D341Med (cell line): ENCODE measurements around the gene AKAP8.
A peak's percentile ranks its signal among the peaks of the same experiment; 100 is the strongest.
"Not testable (repeated sequence)": the region's sequence is repeated elsewhere in the genome, so short reads cannot be mapped to it uniquely, and the experiment has no call there.

Experiments
- DNase-seq: peaks from one replicate; pipeline ENCODE4 v3.0.0; 2012; ENCODE audit warnings: low spot score

AKAP8 gene

DNA sequence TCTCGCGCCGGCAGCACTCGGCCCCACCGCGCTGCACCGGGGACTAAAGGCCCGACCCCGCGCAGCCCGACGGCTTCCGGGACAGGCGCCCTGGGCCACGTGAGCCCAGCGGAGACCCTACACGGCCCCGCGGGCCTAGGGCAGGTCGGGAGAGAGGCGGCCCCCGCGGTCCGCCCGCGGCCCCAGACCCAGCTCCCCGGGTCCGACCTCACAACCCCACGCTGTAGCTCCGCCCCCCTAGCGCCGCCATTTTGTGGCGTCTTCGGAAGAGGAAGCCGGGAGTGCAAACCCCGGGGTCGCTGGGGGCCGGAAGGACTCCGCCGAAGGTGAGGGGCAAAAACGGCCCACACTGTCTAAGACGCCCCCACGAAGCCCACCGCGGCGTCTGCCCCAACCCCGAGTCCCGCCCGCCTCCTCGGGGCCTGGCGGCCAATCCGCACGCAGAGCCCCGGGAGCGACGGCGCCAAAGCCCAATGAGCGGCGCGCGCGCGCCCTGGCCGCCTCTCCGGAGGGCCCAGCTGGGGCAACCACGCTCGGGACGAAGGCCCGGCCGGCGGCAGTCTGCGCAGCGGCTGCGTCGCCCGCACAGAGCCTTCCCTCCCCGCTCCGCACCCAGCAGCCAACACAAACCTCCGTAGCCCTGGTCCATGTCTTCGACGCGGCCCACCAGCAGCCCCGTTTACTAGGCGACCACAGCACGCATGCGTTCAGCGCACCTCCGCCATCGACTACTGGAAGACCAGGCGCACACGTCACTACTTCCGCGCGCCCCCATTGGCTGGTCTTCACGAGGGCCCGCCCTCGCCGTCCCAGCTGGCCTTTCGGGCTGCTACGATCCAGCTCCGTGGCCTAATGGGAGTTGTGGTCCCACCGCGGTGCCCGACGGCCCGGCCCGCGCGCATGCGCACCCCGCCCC, at the start of gene AKAP8:
Gene AKAP8, minus strand, starts transcription at position 705 of the 916 bp plus-strand sequence. Its CDS starts 56 bp downstream, at position 649.
- peak; percentile 100 for DNase-seq

DNA sequence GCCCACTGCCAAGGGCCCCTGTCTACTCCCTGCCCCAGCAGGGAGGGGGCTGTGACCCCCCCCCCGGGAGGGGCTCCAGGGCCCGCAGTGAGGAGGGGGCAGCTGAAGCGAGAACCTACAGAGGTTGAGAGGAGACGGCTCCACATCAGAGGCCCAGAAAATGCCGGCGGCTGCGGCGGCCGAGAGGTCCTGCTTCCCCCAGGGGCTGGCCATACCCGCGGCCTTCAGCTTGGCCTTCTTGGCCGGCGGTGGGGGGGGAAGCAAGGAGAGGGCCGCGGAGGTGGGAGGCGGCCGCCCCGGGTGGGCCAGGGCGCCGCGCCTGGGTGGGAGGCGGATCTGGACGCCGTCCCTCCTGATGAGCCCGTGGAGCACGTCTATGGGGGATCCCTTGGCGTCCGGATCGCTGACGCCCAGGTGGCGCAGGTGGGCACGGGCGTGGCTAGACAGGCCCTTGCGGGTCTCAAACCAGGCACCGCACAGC, 48.4 kb upstream of the AKAP8 start:
- no peak for DNase-seq

DNA sequence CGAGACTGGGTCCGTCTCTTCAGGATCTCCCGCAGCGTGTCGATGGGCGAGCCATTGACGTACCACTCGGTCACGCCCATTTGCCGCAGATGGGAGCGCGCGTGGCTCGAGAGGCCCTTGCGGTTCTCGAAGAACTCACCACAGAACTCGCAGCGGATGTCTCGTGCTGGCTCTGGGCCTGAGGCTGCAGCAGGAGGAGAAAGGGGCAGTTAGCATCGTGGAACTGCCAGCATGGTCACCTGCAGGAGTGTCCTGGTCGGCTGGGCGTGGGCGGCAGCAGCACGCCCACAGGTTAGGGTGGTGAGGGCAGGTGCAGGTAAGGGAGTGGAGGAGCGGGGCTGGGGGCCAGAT, 47.7 kb upstream of the AKAP8 start:
- DNase-seq = no peak

DNA sequence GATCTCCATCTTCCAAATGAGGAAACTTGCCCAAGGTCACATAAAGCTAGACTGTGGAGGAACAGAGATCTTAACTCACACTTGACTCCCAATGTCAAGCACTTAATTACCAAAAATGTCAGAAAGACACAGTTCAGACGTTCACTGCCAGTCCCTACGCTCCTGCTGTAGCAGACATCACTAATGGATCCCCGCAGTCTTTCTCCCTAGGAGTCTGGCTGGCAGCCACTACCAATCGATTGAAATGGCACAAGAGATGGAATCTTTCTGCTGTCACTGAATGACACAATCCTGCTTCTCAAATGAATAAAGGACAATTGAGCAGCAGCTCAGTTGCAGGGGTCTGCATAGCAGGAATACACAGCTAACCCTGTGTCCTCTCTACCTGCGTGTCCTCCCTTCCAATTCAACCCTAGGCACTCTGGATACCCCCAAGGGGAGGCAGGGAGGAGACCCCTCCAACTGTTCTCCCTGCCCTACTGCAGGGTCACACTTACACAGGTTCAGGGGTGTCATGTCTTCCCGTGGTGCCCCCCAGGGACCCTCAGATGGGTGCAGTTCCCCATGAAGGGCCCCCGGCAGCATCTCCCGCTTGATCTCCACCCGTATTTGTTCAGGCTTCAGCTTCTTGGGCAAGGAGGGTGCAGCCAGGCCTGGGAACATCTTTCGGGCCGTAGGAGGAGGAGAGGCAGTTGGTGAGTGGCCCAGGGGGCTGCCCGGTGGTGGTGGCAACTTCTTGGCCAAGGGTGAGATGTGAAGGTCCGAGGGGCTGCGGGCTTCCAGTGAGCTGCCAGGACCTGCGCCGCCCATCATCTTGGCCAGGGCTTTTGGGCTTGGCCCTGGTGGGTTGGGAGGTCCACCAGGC, 47.1 kb upstream of the AKAP8 start:
- no peak for DNase-seq

DNA sequence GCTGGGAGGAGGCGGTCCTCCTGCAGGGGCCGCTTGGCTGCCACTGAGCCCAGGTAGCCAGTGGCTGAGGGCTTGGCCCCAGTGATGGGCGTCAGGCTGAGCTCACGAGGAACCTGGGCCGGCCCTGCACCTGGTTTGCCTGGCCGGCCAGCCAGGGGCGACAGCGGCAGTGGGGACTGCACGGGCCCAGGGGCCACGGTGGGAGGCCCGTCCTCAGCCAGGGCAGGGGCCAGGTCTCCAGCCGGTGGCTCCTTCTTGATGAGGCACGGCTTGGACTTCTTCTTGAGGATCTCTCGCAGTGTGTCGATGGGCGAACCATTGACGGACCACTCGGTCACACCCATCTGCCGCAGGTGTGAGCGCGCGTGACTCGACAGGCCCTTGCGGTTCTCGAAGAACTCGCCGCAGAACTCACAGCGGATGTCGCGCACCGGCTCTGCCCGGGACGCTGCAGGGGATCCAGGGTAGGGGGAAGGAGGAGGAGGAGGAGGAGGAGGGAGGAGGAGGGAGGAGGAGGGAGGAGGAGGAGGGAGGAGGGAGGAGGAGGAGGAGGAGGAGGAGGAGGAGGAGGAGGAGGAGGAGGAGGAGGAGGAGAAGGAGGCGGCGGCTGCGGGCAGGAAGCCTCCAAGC, 45.8 kb upstream of the AKAP8 start:
- no peak for DNase-seq

DNA sequence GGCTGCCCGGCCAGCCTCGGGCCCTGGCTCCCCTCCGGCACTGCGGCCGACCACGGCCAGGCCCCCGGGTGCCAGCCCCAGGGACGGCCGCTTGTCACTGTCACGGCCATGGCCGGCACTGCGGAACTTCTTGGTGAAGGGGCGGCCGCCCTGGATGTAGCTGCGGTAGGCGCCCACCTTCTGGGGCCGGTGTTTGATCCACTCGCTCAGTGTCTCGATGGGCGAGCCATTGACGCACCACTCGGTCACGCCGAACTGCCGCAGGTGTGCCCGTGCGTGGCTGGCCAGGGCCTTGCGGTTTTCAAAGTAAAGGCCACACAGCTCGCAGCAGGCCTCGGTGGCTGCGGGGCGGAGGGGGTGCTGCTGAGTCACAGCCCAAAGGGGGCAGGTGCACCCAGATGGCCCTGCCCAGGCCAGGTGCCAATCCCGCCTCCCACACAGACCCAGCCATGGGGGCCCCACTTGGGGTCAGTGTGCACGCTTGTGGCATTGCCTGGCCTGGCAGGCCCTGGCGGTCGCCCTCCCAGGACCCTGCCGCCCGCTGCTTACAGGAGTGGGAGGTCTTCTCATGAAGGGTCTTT, 45.2 kb upstream of the AKAP8 start:
- no peak for DNase-seq

- DNase-seq = no peak
Observed at GRCh38 chr19:15424121-15424520, 44.5 kb upstream of the AKAP8 start.

GRCh38 chr19:15423130-15423529, 43.5 kb upstream of the AKAP8 start:
- no peak for DNase-seq

- DNase-seq = no peak
Observed at GRCh38 chr19:15422296-15423075, 42.9 kb upstream of the AKAP8 start.

DNA sequence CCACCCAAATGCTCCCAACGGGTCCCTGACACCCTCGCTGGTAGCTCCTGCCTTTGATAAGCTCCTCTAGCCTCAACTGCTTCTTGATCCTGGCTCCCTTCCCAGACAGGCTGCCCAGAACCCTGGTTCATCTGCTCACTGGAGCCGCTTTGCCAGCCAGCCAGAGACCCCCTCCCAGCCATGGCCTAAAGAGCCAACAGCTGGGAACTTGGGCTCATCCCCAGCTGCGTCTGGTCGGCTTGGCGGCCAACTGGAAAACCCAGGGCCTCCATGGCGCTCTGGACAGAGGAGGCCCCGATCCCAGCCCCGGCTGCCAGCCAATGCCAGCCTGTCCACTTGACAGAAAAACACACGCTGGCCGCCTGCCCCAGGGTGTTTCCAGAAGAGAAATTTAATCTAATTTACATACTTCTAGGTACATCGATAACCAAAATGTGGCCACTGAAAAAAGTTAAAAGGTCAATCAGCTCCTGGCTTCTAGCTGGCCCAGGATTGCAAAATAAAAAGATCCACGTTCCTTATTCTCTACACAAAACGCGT, 42.2 kb upstream of the AKAP8 start:
- DNase-seq = peak; percentile 82

GRCh38 chr19:15421136-15421695, 41.6 kb upstream of the AKAP8 start:
- no peak for DNase-seq

DNA sequence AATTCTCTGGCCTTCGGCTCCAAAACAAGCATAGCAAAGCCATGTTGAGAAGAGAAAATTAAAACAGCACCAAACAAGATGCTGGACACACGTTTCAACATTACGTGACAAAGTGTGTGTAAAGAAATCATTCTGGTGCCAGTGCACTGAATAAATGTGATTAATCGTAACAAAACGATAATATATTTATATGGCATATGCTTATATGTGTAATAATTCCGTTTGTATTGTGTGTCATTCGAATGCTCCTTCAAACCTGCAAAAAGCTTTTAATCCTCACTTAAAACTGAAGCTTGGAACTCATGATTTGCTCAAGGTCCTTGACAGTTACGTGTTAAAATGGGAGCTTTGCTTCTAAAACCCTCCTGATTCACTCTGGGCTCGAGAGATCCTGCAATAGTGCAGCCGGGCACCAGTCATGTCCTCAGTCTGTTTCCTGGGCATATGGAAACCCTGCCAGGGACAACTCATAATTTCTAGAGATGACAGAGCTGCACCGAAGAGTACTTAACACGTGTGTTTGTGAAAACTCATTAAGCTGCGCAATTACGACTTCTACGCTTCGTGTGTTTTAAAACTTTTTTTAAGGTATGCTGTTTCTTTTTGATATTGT, 39.9 kb upstream of the AKAP8 start:
- no peak for DNase-seq

DNA sequence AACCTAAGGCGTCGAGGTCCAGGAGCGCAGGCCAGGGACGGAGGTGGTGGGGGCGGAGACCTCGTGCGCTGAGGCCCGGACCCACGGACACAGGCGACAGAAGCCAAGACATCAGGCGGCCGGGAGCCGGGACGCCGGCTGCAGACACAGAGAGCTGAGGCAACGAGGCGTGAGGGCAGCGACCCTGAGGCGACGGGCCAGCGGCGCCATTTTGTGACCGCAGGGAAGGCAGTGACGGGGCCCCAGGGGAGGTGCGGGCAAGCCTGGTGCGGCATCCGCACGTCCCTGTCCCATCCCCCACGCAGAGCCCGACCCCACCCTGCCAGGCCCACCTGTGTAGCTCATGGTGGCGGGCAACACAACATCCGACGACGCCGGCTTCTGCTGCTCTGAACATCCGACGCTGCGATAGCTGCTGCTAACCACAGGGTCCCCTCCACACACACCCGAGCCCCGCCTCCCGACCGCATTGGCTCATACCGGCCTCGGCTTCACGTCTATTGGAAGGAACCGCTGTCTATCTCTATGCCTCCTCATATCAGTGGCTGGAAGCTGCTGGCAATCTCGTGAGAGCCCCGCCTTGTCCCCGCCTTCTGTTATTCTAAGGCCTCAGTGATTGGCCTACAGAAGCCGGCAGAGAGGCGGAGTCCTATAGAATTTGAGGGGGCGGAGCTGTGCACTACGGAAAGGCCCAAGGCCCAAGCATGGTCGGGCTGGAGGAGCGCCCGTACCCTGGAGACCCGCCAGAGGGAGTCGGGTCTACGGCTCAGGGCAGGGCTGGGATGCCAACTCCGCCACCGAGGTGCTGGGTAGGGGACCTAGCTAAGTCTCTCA, 39.2 kb upstream of the AKAP8 start, which contains the start of gene AKAP8L:
Gene AKAP8L, minus strand, starts transcription at position 410 of the 834 bp plus-strand sequence. Its CDS starts 65 bp downstream, at position 345.
- DNase-seq = peak; percentile 95

GRCh38 chr19:15418231-15418578, 38.6 kb upstream of the AKAP8 start:
- peak; percentile 72 for DNase-seq

DNA sequence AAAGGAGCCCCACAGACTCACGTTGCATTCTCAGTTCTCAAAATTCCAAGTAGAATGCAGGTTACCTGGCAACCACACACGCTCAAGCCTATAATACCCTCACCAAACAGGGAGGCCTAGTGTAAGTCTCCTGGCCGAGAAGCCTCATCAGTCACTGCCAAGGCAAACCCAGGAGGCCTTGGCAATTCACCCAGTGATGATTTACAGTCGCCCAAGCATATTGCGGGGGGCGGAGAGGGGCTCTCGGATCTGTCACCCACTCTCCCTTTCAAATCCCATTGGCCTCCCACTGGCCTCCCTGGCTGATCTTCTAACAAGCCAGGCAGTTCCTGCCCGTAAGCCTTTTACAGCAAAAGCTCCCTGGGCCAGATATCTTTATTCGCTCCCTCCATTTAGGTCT, 38.1 kb upstream of the AKAP8 start:
- no peak for DNase-seq

GRCh38 chr19:15412832-15413231, 33.2 kb upstream of the AKAP8 start:
- peak; percentile 24 for DNase-seq

DNA sequence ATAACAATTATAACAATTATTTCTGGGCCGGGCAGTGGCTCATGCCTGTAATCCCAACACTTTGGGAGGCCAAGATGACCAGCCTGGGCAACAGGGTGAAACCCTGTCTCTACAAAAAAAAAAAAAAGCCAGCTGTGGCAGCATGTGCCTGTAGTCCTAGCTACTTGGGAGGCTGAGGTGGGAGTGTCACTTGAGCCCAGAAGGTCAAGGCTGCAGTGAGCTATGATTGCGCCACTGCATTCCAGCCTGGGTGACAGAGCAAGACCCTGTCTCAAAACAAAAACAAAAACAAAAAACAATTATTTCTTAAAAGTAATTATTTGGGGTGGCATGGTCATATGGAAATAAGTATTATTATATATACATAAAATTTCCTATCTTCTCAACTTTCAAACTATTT, 31.8 kb upstream of the AKAP8 start:
- not testable (repeated sequence) for DNase-seq

- DNase-seq = no peak
Observed at GRCh38 chr19:15404780-15405211, 25.2 kb upstream of the AKAP8 start.
